Measurements from ENCODE around the gene GRIN2A. TPM values are rescaled to one million over a fixed set of nuclear protein-coding genes. Genes with fewer than 3 reads are reported as not detected.

The GRIN2A gene
- total RNA-seq, 2 donors from 2014 or later = not detected

GRCh38 chr16:10031473-10031872, 150.8 kb downstream of the GRIN2A start:
- H3K27me3 Mint-ChIP-seq = no peaks in the 10 kb centered on the region
- no peak overlapping the region for H3K27ac Mint-ChIP-seq
- no peaks in the 10 kb centered on the region for H3K36me3 Mint-ChIP-seq (ENCODE audit: low read depth)
- H3K4me3 Mint-ChIP-seq = no peak overlapping the region
- no peaks in the 10 kb centered on the region for H3K9me3 Mint-ChIP-seq
- ATAC-seq (replicated peaks) = no peak
- H3K4me1 Mint-ChIP-seq = no peaks in the 10 kb centered on the region

GRCh38 chr16:10028644-10029043, 153.6 kb downstream of the GRIN2A start:
- Mint-ChIP-seq H3K4me1 (no peaks in the 10 kb centered on the region), H3K9me3 (no peaks in the 10 kb centered on the region)

GRCh38 chr16:10027553-10027952, 154.7 kb downstream of the GRIN2A start:
- no peaks in the 10 kb centered on the region for H3K4me1 Mint-ChIP-seq

More at GRCh38 chr16:10028644-10029043, 153.6 kb downstream of the GRIN2A start:
- no peaks in the 10 kb centered on the region for H3K36me3 Mint-ChIP-seq (ENCODE audit: low read depth)
- H3K4me3 Mint-ChIP-seq = no peak overlapping the region
- no peak overlapping the region for H3K27ac Mint-ChIP-seq
- H3K27me3 Mint-ChIP-seq = no peaks in the 10 kb centered on the region
- no peak for ATAC-seq (replicated peaks)

GRCh38 chr16:10026593-10026992, 155.6 kb downstream of the GRIN2A start:
- no peak for ATAC-seq (replicated peaks)
- no peaks in the 10 kb centered on the region for H3K9me3 Mint-ChIP-seq
- no peak overlapping the region for H3K4me3 Mint-ChIP-seq
- no peaks in the 10 kb centered on the region for H3K27me3 Mint-ChIP-seq
- H3K36me3 Mint-ChIP-seq (ENCODE audit: low read depth) = no peaks in the 10 kb centered on the region
- no peak overlapping the region for H3K27ac Mint-ChIP-seq
- no peaks in the 10 kb centered on the region for H3K4me1 Mint-ChIP-seq

More at GRCh38 chr16:10027553-10027952, 154.7 kb downstream of the GRIN2A start:
- no peak overlapping the region for H3K4me3 Mint-ChIP-seq
- H3K36me3 Mint-ChIP-seq (ENCODE audit: low read depth) = no peaks in the 10 kb centered on the region
- H3K9me3 Mint-ChIP-seq = no peaks in the 10 kb centered on the region
- no peak for ATAC-seq (replicated peaks)
- no peaks in the 10 kb centered on the region for H3K27me3 Mint-ChIP-seq
- H3K27ac Mint-ChIP-seq = no peak overlapping the region

GRCh38 chr16:10022098-10022497, 160.1 kb downstream of the GRIN2A start:
- Mint-ChIP-seq H3K9me3 (no peaks in the 10 kb centered on the region), H3K36me3 (ENCODE audit: low read depth) (no peaks in the 10 kb centered on the region), H3K27ac (no peak overlapping the region), H3K4me1 (no peaks in the 10 kb centered on the region), H3K27me3 (no peaks in the 10 kb centered on the region), H3K4me3 (no peak overlapping the region)
- ATAC-seq (replicated peaks) = no peak

- no peak for ATAC-seq (replicated peaks)
- no peak overlapping the region for H3K27ac Mint-ChIP-seq
- H3K4me3 Mint-ChIP-seq = no peak overlapping the region
- no peaks in the 10 kb centered on the region for H3K9me3 Mint-ChIP-seq
- no peaks in the 10 kb centered on the region for H3K27me3 Mint-ChIP-seq
- no peaks in the 10 kb centered on the region for H3K36me3 Mint-ChIP-seq (ENCODE audit: low read depth)
- H3K4me1 Mint-ChIP-seq = no peaks in the 10 kb centered on the region
These were observed 161.4 kb downstream of the GRIN2A start for GRCh38 chr16:10020866-10021265.

GRCh38 chr16:10016752-10017151, 165.5 kb downstream of the GRIN2A start:
- no peak overlapping the region for H3K27ac Mint-ChIP-seq
- H3K36me3 Mint-ChIP-seq (ENCODE audit: low read depth) = no peaks in the 10 kb centered on the region
- peaks cover 4% of the 10 kb centered on the region for H3K27me3 Mint-ChIP-seq
- H3K4me1 Mint-ChIP-seq = no peaks in the 10 kb centered on the region
- no peak overlapping the region for H3K4me3 Mint-ChIP-seq
- ATAC-seq (replicated peaks) = no peak
- H3K9me3 Mint-ChIP-seq = no peaks in the 10 kb centered on the region

GRCh38 chr16:10015397-10015796, 166.8 kb downstream of the GRIN2A start:
- H3K27me3 Mint-ChIP-seq = peaks cover 4% of the 10 kb centered on the region
- H3K4me1 Mint-ChIP-seq = no peaks in the 10 kb centered on the region
- no peaks in the 10 kb centered on the region for H3K36me3 Mint-ChIP-seq (ENCODE audit: low read depth)
- H3K27ac Mint-ChIP-seq = no peak overlapping the region
- H3K4me3 Mint-ChIP-seq = no peak overlapping the region
- no peak for ATAC-seq (replicated peaks)
- H3K9me3 Mint-ChIP-seq = no peaks in the 10 kb centered on the region

GRCh38 chr16:10013774-10014173, 168.5 kb downstream of the GRIN2A start:
- Mint-ChIP-seq H3K27ac (no peak overlapping the region), H3K36me3 (ENCODE audit: low read depth) (no peaks in the 10 kb centered on the region), H3K27me3 (peaks cover 4% of the 10 kb centered on the region), H3K4me3 (no peak overlapping the region), H3K9me3 (no peaks in the 10 kb centered on the region), H3K4me1 (no peaks in the 10 kb centered on the region)
- no peak for ATAC-seq (replicated peaks)

- peaks cover 4% of the 10 kb centered on the region for H3K27me3 Mint-ChIP-seq
- no peak overlapping the region for H3K4me3 Mint-ChIP-seq
- no peaks in the 10 kb centered on the region for H3K9me3 Mint-ChIP-seq
- H3K36me3 Mint-ChIP-seq (ENCODE audit: low read depth) = no peaks in the 10 kb centered on the region
- no peak overlapping the region for H3K27ac Mint-ChIP-seq
- H3K4me1 Mint-ChIP-seq = no peaks in the 10 kb centered on the region
- ATAC-seq (replicated peaks) = no peak
These were observed 168.9 kb downstream of the GRIN2A start for GRCh38 chr16:10013364-10013763.

- Mint-ChIP-seq H3K4me3 (no peak overlapping the region), H3K27me3 (peaks cover 4% of the 10 kb centered on the region), H3K9me3 (peaks cover 7% of the 10 kb centered on the region), H3K4me1 (no peaks in the 10 kb centered on the region), H3K36me3 (ENCODE audit: low read depth) (no peaks in the 10 kb centered on the region), H3K27ac (no peak overlapping the region)
- no peak for ATAC-seq (replicated peaks)
These were observed 172.5 kb downstream of the GRIN2A start for GRCh38 chr16:10009684-10010083.

GRCh38 chr16:10003486-10003885, 178.7 kb downstream of the GRIN2A start:
- Mint-ChIP-seq H3K9me3 (peaks cover 12% of the 10 kb centered on the region), H3K27ac (no peak overlapping the region), H3K27me3 (no peaks in the 10 kb centered on the region), H3K4me3 (no peak overlapping the region), H3K4me1 (no peaks in the 10 kb centered on the region), H3K36me3 (ENCODE audit: low read depth) (no peaks in the 10 kb centered on the region)
- no peak for ATAC-seq (replicated peaks)

GRCh38 chr16:10001258-10001775, 180.9 kb downstream of the GRIN2A start:
- no peak for ATAC-seq (replicated peaks)
- H3K9me3 Mint-ChIP-seq = peaks cover 15% of the 10 kb centered on the region
- H3K27ac Mint-ChIP-seq = no peak overlapping the region
- H3K36me3 Mint-ChIP-seq (ENCODE audit: low read depth) = no peaks in the 10 kb centered on the region
- no peaks in the 10 kb centered on the region for H3K4me1 Mint-ChIP-seq
- H3K27me3 Mint-ChIP-seq = no peaks in the 10 kb centered on the region
- no peak overlapping the region for H3K4me3 Mint-ChIP-seq

- H3K4me3 Mint-ChIP-seq = no peak overlapping the region
- H3K36me3 Mint-ChIP-seq (ENCODE audit: low read depth) = no peaks in the 10 kb centered on the region
- H3K27ac Mint-ChIP-seq = no peak overlapping the region
- H3K4me1 Mint-ChIP-seq = no peaks in the 10 kb centered on the region
- no peaks in the 10 kb centered on the region for H3K27me3 Mint-ChIP-seq
- no peak for ATAC-seq (replicated peaks)
- H3K9me3 Mint-ChIP-seq = peaks cover 16% of the 10 kb centered on the region
These were observed 186.0 kb downstream of the GRIN2A start for GRCh38 chr16:9996221-9996620.

GRCh38 chr16:9992441-9992840, 189.8 kb downstream of the GRIN2A start:
- Mint-ChIP-seq H3K27ac (no peak overlapping the region), H3K36me3 (ENCODE audit: low read depth) (no peaks in the 10 kb centered on the region), H3K9me3 (peaks cover 15% of the 10 kb centered on the region), H3K4me3 (no peak overlapping the region), H3K27me3 (no peaks in the 10 kb centered on the region), H3K4me1 (no peaks in the 10 kb centered on the region)
- ATAC-seq (replicated peaks) = no peak

- no peak overlapping the region for H3K4me3 Mint-ChIP-seq
- H3K36me3 Mint-ChIP-seq (ENCODE audit: low read depth) = no peaks in the 10 kb centered on the region
- peaks cover 4% of the 10 kb centered on the region for H3K9me3 Mint-ChIP-seq
- ATAC-seq (replicated peaks) = no peak
- peaks cover 3% of the 10 kb centered on the region for H3K27me3 Mint-ChIP-seq
- H3K27ac Mint-ChIP-seq = no peak overlapping the region
- no peaks in the 10 kb centered on the region for H3K4me1 Mint-ChIP-seq
These were observed 201.2 kb downstream of the GRIN2A start for GRCh38 chr16:9980981-9981380.

All from activated T-helper 17 cell treated with anti-CD3 and anti-CD28 coated beads, Interleukin-2, amount 50 U/mL, for 72 hours (primary cell).